ENCODE data around the gene C1RL.

C1RL gene

DNA sequence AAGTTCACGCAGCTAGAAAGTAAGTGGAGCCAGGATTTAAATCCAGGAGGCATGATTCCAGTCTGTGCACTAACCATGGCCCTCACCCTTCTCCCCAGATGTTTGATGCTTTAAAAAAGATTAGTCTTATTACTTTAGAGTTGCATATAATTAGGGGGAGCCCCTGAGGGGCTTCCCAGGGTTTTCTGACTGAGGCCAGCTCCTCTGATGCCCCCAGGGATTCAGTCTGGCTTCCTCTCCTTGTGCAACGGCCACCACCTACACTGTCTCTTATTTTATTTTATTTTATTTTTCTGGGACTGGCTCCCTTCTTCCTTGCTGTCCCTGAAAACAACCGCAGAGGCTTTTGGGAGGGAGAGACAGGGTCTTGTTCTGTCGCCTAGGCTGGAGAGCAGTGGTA lies 43.8 kb upstream of the C1RL start:
- H3K4me3 ChIP-seq (ENCODE audit: low read length), result no peak overlapping the region
- no peak for DNase-seq (ENCODE audit: low read depth)
- TF ChIP-seq, protein P1, sequence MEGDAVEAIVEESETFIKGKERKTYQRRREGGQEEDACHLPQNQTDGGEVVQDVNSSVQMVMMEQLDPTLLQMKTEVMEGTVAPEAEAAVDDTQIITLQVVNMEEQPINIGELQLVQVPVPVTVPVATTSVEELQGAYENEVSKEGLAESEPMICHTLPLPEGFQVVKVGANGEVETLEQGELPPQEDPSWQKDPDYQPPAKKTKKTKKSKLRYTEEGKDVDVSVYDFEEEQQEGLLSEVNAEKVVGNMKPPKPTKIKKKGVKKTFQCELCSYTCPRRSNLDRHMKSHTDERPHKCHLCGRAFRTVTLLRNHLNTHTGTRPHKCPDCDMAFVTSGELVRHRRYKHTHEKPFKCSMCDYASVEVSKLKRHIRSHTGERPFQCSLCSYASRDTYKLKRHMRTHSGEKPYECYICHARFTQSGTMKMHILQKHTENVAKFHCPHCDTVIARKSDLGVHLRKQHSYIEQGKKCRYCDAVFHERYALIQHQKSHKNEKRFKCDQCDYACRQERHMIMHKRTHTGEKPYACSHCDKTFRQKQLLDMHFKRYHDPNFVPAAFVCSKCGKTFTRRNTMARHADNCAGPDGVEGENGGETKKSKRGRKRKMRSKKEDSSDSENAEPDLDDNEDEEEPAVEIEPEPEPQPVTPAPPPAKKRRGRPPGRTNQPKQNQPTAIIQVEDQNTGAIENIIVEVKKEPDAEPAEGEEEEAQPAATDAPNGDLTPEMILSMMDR (conservative IDR thresholded peaks at IDR 0.05; ENCODE audit: low read depth, low read length), result no peak

DNA sequence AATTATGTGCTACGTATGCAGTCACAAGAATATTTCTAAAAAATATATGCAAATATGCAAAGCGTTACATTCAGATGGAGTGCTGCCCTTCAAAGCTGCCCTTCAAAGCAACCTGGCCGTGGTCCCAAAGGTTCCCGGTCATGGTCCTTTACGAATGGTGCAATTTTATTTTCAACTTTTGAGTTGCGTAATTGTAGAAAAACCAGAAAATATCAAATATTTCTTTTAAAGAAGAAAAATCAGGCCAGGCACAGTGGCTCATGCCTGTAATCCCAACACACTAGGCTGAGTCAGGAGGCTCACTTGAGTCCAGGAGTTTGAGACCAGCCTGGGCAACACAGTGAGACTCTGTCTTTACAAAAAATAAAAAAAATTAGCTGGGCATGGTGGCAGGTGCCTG lies 42.5 kb upstream of the C1RL start:
- H3K4me3 ChIP-seq (ENCODE audit: low read length), result no peak overlapping the region
- TF ChIP-seq, protein P1 (conservative IDR thresholded peaks at IDR 0.05; ENCODE audit: low read depth, low read length), result no peak
- no peak for DNase-seq (ENCODE audit: low read depth)

DNA sequence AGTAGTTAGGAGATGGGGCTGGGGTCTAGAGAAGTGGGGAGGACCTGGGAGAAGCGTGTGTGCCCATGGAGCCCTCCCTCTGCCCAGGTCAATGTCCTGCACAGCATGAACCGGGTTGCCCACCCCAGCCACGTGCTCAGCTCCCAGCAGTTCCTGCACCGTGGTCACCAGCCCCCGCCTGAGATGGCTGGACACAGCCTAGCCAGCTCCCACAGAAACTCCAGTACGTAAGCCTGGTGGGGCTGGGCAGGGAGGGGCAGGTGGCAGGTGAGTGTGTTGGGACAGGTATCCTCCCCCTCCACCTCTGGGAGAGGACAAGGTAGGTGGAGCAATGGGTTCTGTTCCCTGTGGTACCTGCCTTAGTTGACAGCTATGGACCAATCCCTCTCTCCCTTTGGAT lies 41.8 kb upstream of the C1RL start:
- H3K4me3 ChIP-seq (ENCODE audit: low read length), result no peak overlapping the region

DNA sequence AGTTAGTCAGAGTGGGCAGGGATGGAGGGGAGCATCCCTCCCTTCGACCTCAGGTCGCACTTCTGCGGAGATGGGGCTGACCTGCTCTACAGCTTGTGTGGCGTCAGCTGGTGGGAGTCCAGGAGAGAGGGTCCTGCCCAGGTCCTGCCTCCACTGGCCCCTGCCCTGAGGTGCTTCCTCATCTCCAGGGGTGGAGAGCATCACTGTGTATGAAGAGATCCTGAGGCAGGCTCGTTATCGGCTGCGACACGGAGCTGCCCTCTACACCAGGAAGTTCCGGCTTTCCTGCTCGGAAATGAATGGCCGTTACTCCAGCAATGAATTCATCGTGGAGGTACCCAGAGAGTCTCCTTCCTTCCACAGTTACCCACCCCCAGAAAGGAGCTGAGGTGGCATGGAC lies 41.3 kb upstream of the C1RL start:
- DNase-seq (ENCODE audit: low read depth), result no peak
- TF ChIP-seq, protein P1 (conservative IDR thresholded peaks at IDR 0.05; ENCODE audit: low read depth, low read length), result no peak

More for the DNA sequence above, 41.8 kb upstream of the C1RL start:
- no peak for DNase-seq (ENCODE audit: low read depth)
- TF ChIP-seq, protein P1 (conservative IDR thresholded peaks at IDR 0.05; ENCODE audit: low read depth, low read length), result no peak

DNA sequence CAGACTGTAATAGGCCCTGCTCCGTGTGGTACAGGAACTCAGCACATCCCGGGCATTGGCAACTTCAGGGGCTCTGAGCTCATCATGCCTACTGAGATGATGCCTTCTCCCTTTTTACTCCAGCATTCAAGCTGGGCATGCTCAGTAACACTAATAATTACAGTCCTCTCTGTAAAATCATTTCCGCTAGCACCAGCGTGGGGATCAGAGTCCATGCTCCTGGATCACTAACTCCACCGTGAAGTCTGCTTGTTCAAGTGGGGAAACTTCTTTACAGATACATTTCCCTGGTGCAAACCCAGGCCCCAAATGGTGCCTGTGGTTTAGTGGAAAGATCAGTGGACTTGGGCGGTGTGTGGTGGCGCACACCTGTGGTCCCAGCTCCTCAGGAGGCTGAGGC lies 37.9 kb upstream of the C1RL start:
- no peak overlapping the region for H3K4me3 ChIP-seq (ENCODE audit: low read length)
- TF ChIP-seq, protein P1 (conservative IDR thresholded peaks at IDR 0.05; ENCODE audit: low read depth, low read length), result no peak
- DNase-seq (ENCODE audit: low read depth), result no peak

More for the DNA sequence above, 41.3 kb upstream of the C1RL start:
- no peak overlapping the region for H3K4me3 ChIP-seq (ENCODE audit: low read length)

DNA sequence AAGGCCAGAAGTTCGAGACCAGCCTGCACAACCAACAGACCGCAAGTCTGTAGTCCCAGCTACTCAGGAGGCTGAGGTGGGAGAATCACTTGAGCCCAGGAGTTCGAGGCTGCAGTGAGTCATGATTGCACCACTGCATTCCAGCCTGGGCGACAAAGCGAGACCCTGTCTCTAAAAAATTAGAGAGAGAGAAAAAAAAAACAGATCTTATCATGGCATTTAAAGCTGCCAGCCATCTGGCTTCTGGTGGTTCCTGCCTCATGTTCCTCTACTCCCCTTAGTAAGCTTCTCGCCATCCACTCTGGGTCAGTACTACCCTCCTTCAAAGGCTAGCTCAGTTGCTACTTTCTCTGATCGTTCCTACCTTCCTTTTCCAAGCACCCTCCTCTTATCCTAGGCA lies 37.2 kb upstream of the C1RL start:
- TF ChIP-seq, protein P1 (conservative IDR thresholded peaks at IDR 0.05; ENCODE audit: low read depth, low read length), result no peak
- no peak overlapping the region for H3K4me3 ChIP-seq (ENCODE audit: low read length)
- DNase-seq (ENCODE audit: low read depth), result no peak

DNA sequence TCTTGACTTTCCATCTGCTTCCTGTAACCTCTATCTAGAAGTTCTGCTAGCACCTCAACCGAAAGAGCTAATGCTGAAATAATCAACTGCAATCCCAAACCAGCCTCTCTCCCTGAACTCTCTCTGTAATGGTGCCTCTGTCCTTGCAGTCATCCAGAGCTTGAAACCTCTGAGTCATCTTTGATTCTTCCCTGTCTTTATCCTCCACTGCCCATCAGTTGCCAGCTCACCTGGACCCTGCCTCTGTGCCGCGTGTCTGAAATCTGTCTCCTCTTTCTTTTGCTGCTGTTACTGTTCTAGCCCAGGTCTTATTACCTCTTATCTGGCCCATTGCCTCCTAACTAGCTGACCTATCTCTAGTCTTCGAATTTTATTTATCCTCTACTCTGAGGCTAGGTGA lies 36.7 kb upstream of the C1RL start:
- TF ChIP-seq, protein P1 (conservative IDR thresholded peaks at IDR 0.05; ENCODE audit: low read depth, low read length), result no peak
- no peak overlapping the region for H3K4me3 ChIP-seq (ENCODE audit: low read length)
- no peak for DNase-seq (ENCODE audit: low read depth)

Data from retinal pigment epithelial cell (primary cell).